Keratinocyte (primary cell): ENCODE data around the gene TTR. TPM values are rescaled to one million over a fixed set of nuclear protein-coding genes. Genes with fewer than 3 reads are reported as not detected.

Experiments
- DNase-seq: peaks from one replicate; pipeline ENCODE4 v3.0.0-alpha.2; 2011; ENCODE audit warnings: low read depth, missing footprints, low spot score
- FAIRE-seq: peaks from 2 replicates; lab custom pipeline; 2011; peaks lifted over from hg19 to GRCh38; lab: Jason Lieb, UNC
- H2AFZ ChIP-seq: 2 replicates; pipeline ENCODE4 v1.6.0; 2012; ENCODE audit warnings: low read length, control low read depth, inconsistent platforms; ENCODE audit not compliant: control insufficient read depth
- H3K27ac ChIP-seq: 2 replicates; pipeline ENCODE4 v1.5.1; 2011; ENCODE audit warnings: low read length; ENCODE audit not compliant: control insufficient read depth, insufficient read depth
- H3K27me3 ChIP-seq: 3 replicates; pipeline ENCODE4 v1.6.0; 2011; ENCODE audit warnings: low read length; ENCODE audit not compliant: control insufficient read depth, insufficient read depth; ENCODE audit errors: extremely low read depth
- H3K36me3 ChIP-seq, 2 experiments: 2 replicates in 1 of 2; 3 replicates in 1 of 2; pipeline ENCODE4 v1.5.1; 2011; ENCODE audit warnings: low read length in 2 of 2, mild to moderate bottlenecking in 1 of 2; ENCODE audit not compliant: control insufficient read depth in 2 of 2, insufficient read depth in 2 of 2; ENCODE audit errors: extremely low read depth in 1 of 2
- H3K4me1 ChIP-seq: 3 replicates; pipeline ENCODE4 v1.5.1; 2011; ENCODE audit warnings: low read length; ENCODE audit not compliant: control insufficient read depth, insufficient read depth; ENCODE audit errors: extremely low read depth
- H3K4me2 ChIP-seq: 3 replicates; pipeline ENCODE4 v1.6.0; 2011; ENCODE audit warnings: low read depth, low read length; ENCODE audit not compliant: control insufficient read depth, insufficient read depth; ENCODE audit errors: extremely low read depth
- H3K4me3 ChIP-seq, 3 experiments: fragments of 200-600 bp in 1 of 3; sonication (generic) in 1 of 3; 2 replicates in 2 of 3; 3 replicates in 1 of 3; pipeline ENCODE4 v1.5.1; 2011 to 2016; ENCODE audit warnings: low read length in 3 of 3, mild to moderate bottlenecking in 3 of 3, control low read depth in 2 of 3, inconsistent platforms in 1 of 3, low read depth in 1 of 3, mixed read lengths in 1 of 3, mixed run types in 1 of 3, moderate library complexity in 1 of 3; ENCODE audit not compliant: control insufficient read depth in 2 of 3, insufficient read depth in 2 of 3; ENCODE audit errors: extremely low read depth in 1 of 3
- H3K79me2 ChIP-seq: 2 replicates; pipeline ENCODE4 v1.6.0; 2012; ENCODE audit warnings: low read length; ENCODE audit not compliant: control insufficient read depth, insufficient read depth
- H3K9ac ChIP-seq: 3 replicates; pipeline ENCODE4 v1.6.0; 2011; ENCODE audit warnings: low read length; ENCODE audit not compliant: control insufficient read depth, insufficient read depth; ENCODE audit errors: extremely low read depth
- H3K9me1 ChIP-seq: 3 replicates; pipeline ENCODE4 v1.6.0; 2011; ENCODE audit warnings: low read length; ENCODE audit not compliant: control insufficient read depth, insufficient read depth; ENCODE audit errors: extremely low read depth
- H3K9me3 ChIP-seq: 2 replicates; pipeline ENCODE4 v1.5.1; 2012; ENCODE audit warnings: low read depth, low read length; ENCODE audit not compliant: control insufficient read depth
- H4K20me1 ChIP-seq: 3 replicates; pipeline ENCODE4 v1.6.0; 2011; ENCODE audit warnings: low read length; ENCODE audit not compliant: control insufficient read depth, insufficient read depth; ENCODE audit errors: extremely low read depth
- EZH2 ChIP-seq: IDR thresholded peaks from one replicate; pipeline ENCODE4 v1.6.1; 2012; ENCODE audit warnings: inconsistent platforms, mild to moderate bottlenecking, low read length, moderate library complexity
- dilution Hi-C: fragments of 300-500 bp; cut with MboI; formaldehyde crosslinking; loops from one replicate; pipeline ENCODE4 v1.7.0; 2020; ENCODE audit warnings: low sequenced_read_pairs; ENCODE audit not compliant: extremely low pct_ligation_motif_present
- polyA plus RNA-seq, 5 experiments: library from polyadenylated mRNA; depleted of rRNA in 3 of 5; stranded (reverse) in 3 of 5; stranded (forward) in 1 of 5; unstranded in 1 of 5; fragments of >200 nt; gene quantifications; 1 replicate in 1 of 5; 2 replicates in 3 of 5; 3 replicates in 1 of 5; pipeline versions ENCODE4 v1.2.1 to v1.2.3, GENCODE V29; 2011 to 2012; ENCODE audit warnings: missing spikeins in 2 of 5, low read depth in 1 of 5, low replicate concordance in 1 of 5
- TF ChIP-seq, protein P1 (sequence below), 3 experiments: IDR thresholded peaks in 1 of 3; conservative IDR thresholded peaks in 1 of 3; optimal IDR thresholded peaks in 1 of 3; 2 replicates in 2 of 3; 3 replicates in 1 of 3; pipeline versions ENCODE3 to v1.5.1; 2011; ENCODE audit warnings: low read length in 3 of 3, mild to moderate bottlenecking in 3 of 3, moderate library complexity in 2 of 3, control low read depth in 1 of 3, inconsistent platforms in 1 of 3; ENCODE audit not compliant: insufficient read depth in 2 of 3; ENCODE audit errors: extremely low read depth in 1 of 3

Gene TTR
- polyA plus RNA-seq, 1 donor (not counting 4 experiments of a cell fraction or from before 2014, with no cell fraction given): not detected

DNA sequence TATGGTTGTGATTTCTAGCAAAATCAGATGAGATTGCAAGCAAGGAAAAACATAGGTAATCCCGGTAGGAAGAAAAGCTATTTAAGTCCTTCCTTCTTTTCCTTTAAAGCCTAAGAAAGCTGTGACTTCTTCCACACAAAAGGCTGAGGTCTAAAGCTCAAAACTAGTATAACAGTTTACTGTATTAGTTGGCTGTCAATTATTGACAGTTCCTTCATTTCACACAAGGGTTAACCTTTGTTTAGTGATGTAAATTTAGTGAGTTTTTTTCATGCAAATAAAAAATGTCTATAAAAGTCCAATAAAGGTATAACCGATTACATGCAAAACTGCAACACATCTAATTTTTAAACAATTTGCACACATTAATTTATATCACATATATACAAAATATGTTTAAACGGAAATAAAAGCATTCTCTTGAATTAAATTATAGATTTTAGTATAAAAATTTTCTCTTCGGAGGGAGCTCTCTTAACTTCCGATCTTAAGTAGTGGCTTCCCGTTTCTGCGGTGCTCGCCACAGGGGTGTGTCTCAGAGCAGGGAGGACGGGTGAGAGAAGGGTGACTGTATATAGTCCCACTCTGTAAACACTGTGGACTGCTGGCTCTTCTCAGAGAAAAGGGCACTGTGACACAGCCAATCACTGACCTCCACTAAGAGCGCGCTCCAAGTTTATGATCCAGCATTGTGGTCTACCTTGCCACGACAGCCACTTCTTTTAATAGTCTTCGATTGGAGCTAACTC lies 33.4 kb downstream of the TTR start:
- dilution Hi-C loops: no loop called here

DNA sequence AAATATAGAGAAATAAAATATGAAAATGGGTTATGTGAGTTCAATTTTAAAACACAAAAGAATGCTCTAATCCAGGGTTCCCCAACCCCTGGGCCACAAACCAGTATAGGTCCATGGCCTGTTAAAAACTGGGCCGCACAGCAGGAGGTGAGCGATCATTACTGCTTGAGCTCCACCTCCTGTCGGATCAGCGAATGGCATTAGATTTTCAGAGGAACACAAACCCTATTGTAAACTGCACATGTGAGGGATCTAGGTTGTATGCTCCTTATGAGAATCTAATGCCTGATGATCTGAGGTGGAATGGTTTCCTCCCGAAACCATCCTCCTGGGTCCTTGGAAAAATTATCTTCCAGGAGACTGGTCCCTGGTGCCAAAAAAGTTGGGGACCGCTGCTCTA lies 34.7 kb downstream of the TTR start:
- no peaks in the 10 kb centered on the region for H3K4me1 ChIP-seq
- no peak overlapping the region for H3K4me3 ChIP-seq
- H3K9me3 ChIP-seq: no peaks in the 10 kb centered on the region
- H3K4me2 ChIP-seq: no peak overlapping the region
- no peak for FAIRE-seq
- TF ChIP-seq EZH2: no peak
- TF ChIP-seq, protein P1, sequence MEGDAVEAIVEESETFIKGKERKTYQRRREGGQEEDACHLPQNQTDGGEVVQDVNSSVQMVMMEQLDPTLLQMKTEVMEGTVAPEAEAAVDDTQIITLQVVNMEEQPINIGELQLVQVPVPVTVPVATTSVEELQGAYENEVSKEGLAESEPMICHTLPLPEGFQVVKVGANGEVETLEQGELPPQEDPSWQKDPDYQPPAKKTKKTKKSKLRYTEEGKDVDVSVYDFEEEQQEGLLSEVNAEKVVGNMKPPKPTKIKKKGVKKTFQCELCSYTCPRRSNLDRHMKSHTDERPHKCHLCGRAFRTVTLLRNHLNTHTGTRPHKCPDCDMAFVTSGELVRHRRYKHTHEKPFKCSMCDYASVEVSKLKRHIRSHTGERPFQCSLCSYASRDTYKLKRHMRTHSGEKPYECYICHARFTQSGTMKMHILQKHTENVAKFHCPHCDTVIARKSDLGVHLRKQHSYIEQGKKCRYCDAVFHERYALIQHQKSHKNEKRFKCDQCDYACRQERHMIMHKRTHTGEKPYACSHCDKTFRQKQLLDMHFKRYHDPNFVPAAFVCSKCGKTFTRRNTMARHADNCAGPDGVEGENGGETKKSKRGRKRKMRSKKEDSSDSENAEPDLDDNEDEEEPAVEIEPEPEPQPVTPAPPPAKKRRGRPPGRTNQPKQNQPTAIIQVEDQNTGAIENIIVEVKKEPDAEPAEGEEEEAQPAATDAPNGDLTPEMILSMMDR (optimal IDR thresholded peaks at IDR 0.05 in 1 of 3, IDR thresholded peaks at IDR 0.05 in 1 of 3, conservative IDR thresholded peaks at IDR 0.05 in 1 of 3; ENCODE audit: extremely low read depth in 1 of 3, insufficient read depth in 2 of 3, low read length in 3 of 3): peak in 1 of 3 experiments; percentile 23
- H3K9me1 ChIP-seq: no peaks in the 10 kb centered on the region
- no peaks in the 10 kb centered on the region for H3K79me2 ChIP-seq
- H3K9ac ChIP-seq: no peak overlapping the region
- no peaks in the 10 kb centered on the region for H3K36me3 ChIP-seq
- H4K20me1 ChIP-seq: no peaks in the 10 kb centered on the region
- no peak overlapping the region for H3K27ac ChIP-seq
- no peak overlapping the region for H2AFZ ChIP-seq
- no peaks in the 10 kb centered on the region for H3K27me3 ChIP-seq
- DNase-seq: no peak
- dilution Hi-C loops: no loop called here

More for the DNA sequence above, 33.4 kb downstream of the TTR start:
- Histone ChIP-seq H4K20me1 (no peaks in the 10 kb centered on the region), H3K4me1 (no peaks in the 10 kb centered on the region), H3K27ac (no peak overlapping the region), H3K9me3 (no peaks in the 10 kb centered on the region), H2AFZ (no peak overlapping the region), H3K36me3 (no peaks in the 10 kb centered on the region), H3K4me2 (no peak overlapping the region), H3K9ac (no peak overlapping the region), H3K9me1 (no peaks in the 10 kb centered on the region), H3K79me2 (no peaks in the 10 kb centered on the region), H3K4me3 (no peak overlapping the region), H3K27me3 (no peaks in the 10 kb centered on the region)
- no peak for FAIRE-seq
- TF ChIP-seq, protein P1 (optimal IDR thresholded peaks at IDR 0.05 in 1 of 3, IDR thresholded peaks at IDR 0.05 in 1 of 3, conservative IDR thresholded peaks at IDR 0.05 in 1 of 3; ENCODE audit: extremely low read depth in 1 of 3, insufficient read depth in 2 of 3, low read length in 3 of 3): no peak
- no peak for TF ChIP-seq EZH2
- no peak for DNase-seq
